Suprapubic skin (tissue), 4 donors: ENCODE measurements around the gene TYRO3. TPM values are rescaled to one million over a fixed set of nuclear protein-coding genes. Genes with fewer than 3 reads are reported as not detected.

ENCODE experiments used
- DNase-seq, 2 donors: peaks; one replicate each; pipeline ENCODE4 v3.0.0-alpha.2; 2019; ENCODE audit warnings: low spot score in 2 of 2
- H3K27ac ChIP-seq: fragments of 200-600 bp; sonication (generic); one replicate; pipeline ENCODE4 v1.5.1; 2019
- H3K27me3 ChIP-seq: fragments of 200-600 bp; sonication (generic); one replicate; pipeline ENCODE4 v1.5.1; 2019
- H3K36me3 ChIP-seq: fragments of 200-600 bp; sonication (generic); one replicate; pipeline ENCODE4 v1.5.1; 2019
- H3K4me1 ChIP-seq: fragments of 200-600 bp; sonication (generic); one replicate; pipeline ENCODE4 v1.5.1; 2019
- H3K4me3 ChIP-seq: fragments of 200-600 bp; sonication (generic); one replicate; pipeline ENCODE4 v1.5.1; 2019; ENCODE audit warnings: mild to moderate bottlenecking
- H3K9me3 ChIP-seq: fragments of 200-600 bp; sonication (generic); one replicate; pipeline ENCODE4 v1.5.1; 2019
- CTCF ChIP-seq, 2 donors: fragments of 200-600 bp in 1 of 2; fragments of 450-650 bp in 1 of 2; sonication (generic) in 1 of 2; IDR thresholded peaks; one replicate each; pipeline ENCODE4 v1.5.1; 2016 to 2019; ENCODE audit warnings: antibody characterized with exemption in 2 of 2, mild to moderate bottlenecking in 1 of 2, moderate library complexity in 1 of 2
- EP300 ChIP-seq: sonication (generic); formaldehyde crosslinking; IDR thresholded peaks from one replicate; pipeline ENCODE4 v1.6.1; 2017; ENCODE audit warnings: antibody characterized with exemption
- POLR2A ChIP-seq, 2 donors: fragments of 450-650 bp; IDR thresholded peaks; one replicate each; pipeline ENCODE4 v1.6.1; 2017; ENCODE audit warnings: antibody characterized with exemption in 2 of 2, mild to moderate bottlenecking in 2 of 2, moderate library complexity in 2 of 2
- POLR2AphosphoS5 ChIP-seq, 3 donors: sonication (generic); formaldehyde crosslinking; IDR thresholded peaks; one replicate each; pipeline ENCODE4 v1.6.1; 2017; ENCODE audit warnings: antibody characterized with exemption in 3 of 3
- WGBS: methylation state at CpG from one replicate; pipeline ENCODE4 v1.1.5; 2018; 5-methylcytosine and 5-hydroxymethylcytosine counted together
- total RNA-seq, 4 donors: library from RNA; depleted of rRNA; stranded (reverse); fragments of >200 nt; gene quantifications; one replicate each; pipeline ENCODE4 v1.1.0, GENCODE V29; 2016

TYRO3 gene
- total RNA-seq, 4 donors from 2014 or later, result 19.2 to 39.4 (median 39.0) TPM

GRCh38 chr15:41603941-41604911 is 45.2 kb downstream of the TYRO3 start:
- Histone ChIP-seq H3K4me1 (peaks cover 14% of the 10 kb centered on the region), H3K4me3 (peak overlapping the region; percentile 38), H3K27ac (peak overlapping the region; percentile 16), H3K27me3 (no peaks in the 10 kb centered on the region), H3K9me3 (no peaks in the 10 kb centered on the region), H3K36me3 (no peaks in the 10 kb centered on the region)
- TF ChIP-seq CTCF (IDR thresholded peaks at IDR 0.05) (peak; percentile 57 to 80), POLR2AphosphoS5 (IDR thresholded peaks at IDR 0.05) (no peak)
- DNase-seq, result peak; percentile 78 to 83
- 8% methylated on average over 13 of the region's 13 CpGs for WGBS

GRCh38 chr15:41605566-41605965 is 46.6 kb downstream of the TYRO3 start:
- H3K27ac ChIP-seq, result no peak overlapping the region

GRCh38 chr15:41606997-41607396 is 48.0 kb downstream of the TYRO3 start:
- DNase-seq, result no peak
- no peak overlapping the region for H3K4me3 ChIP-seq
- peaks cover 14% of the 10 kb centered on the region for H3K4me1 ChIP-seq
- H3K27ac ChIP-seq, result no peak overlapping the region
- 48% methylated on average over 1 of the region's 1 CpG for WGBS
- TF ChIP-seq POLR2A (IDR thresholded peaks at IDR 0.05) (no peak), CTCF (IDR thresholded peaks at IDR 0.05) (no peak), EP300 (no peak), POLR2AphosphoS5 (IDR thresholded peaks at IDR 0.05) (no peak)
- H3K9me3 ChIP-seq, result no peaks in the 10 kb centered on the region
- H3K27me3 ChIP-seq, result no peaks in the 10 kb centered on the region
- no peaks in the 10 kb centered on the region for H3K36me3 ChIP-seq

More at GRCh38 chr15:41605566-41605965, 46.6 kb downstream of the TYRO3 start:
- DNase-seq, result no peak
- Histone ChIP-seq H3K27me3 (no peaks in the 10 kb centered on the region), H3K4me3 (no peak overlapping the region), H3K9me3 (no peaks in the 10 kb centered on the region), H3K4me1 (peaks cover 14% of the 10 kb centered on the region), H3K36me3 (no peaks in the 10 kb centered on the region)
- 93% methylated on average over 3 of the region's 3 CpGs for WGBS
- TF ChIP-seq POLR2A (IDR thresholded peaks at IDR 0.05), result no peak
- no peak for TF ChIP-seq EP300
- no peak for TF ChIP-seq POLR2AphosphoS5 (IDR thresholded peaks at IDR 0.05)
- TF ChIP-seq CTCF (IDR thresholded peaks at IDR 0.05), result no peak

GRCh38 chr15:41609123-41609522 is 50.1 kb downstream of the TYRO3 start:
- H3K27me3 ChIP-seq, result no peaks in the 10 kb centered on the region
- H3K9me3 ChIP-seq, result no peaks in the 10 kb centered on the region
- TF ChIP-seq POLR2A (IDR thresholded peaks at IDR 0.05), result no peak
- no peak for TF ChIP-seq POLR2AphosphoS5 (IDR thresholded peaks at IDR 0.05)
- no peak for TF ChIP-seq CTCF (IDR thresholded peaks at IDR 0.05)
- TF ChIP-seq EP300, result no peak
- peaks cover 7% of the 10 kb centered on the region for H3K4me1 ChIP-seq
- no peak overlapping the region for H3K27ac ChIP-seq
- H3K36me3 ChIP-seq, result no peaks in the 10 kb centered on the region
- 98% methylated on average over 1 of the region's 1 CpG for WGBS
- no peak for DNase-seq
- no peak overlapping the region for H3K4me3 ChIP-seq

- Histone ChIP-seq H3K27ac (no peak overlapping the region), H3K4me1 (no peaks in the 10 kb centered on the region), H3K36me3 (no peaks in the 10 kb centered on the region), H3K27me3 (no peaks in the 10 kb centered on the region), H3K4me3 (no peak overlapping the region), H3K9me3 (no peaks in the 10 kb centered on the region)
- DNase-seq, result no peak
- WGBS, result 71% methylated on average over 4 of the region's 4 CpGs
- TF ChIP-seq POLR2AphosphoS5 (IDR thresholded peaks at IDR 0.05), result no peak
- no peak for TF ChIP-seq CTCF (IDR thresholded peaks at IDR 0.05)
- TF ChIP-seq EP300, result no peak
- no peak for TF ChIP-seq POLR2A (IDR thresholded peaks at IDR 0.05)
Observed at GRCh38 chr15:41610048-41610447, 51.0 kb downstream of the TYRO3 start.
